WTC11 (cell line): ENCODE data around the gene FXN. TPM values are rescaled to one million over a fixed set of nuclear protein-coding genes. Genes with fewer than 3 reads are reported as not detected.
"Not testable (repeated sequence)": the region's sequence is repeated elsewhere in the genome, so short reads cannot be mapped to it uniquely, and the experiment has no call there.

Source experiments
- ATAC-seq: fragments of 200-7000 bp; cut with Tn5 transposase; 2 replicates; pipeline ENCODE4 v1.10.0; 2021; ENCODE audit warnings: mild to moderate bottlenecking, moderate library complexity
- CTCF ChIA-PET: fragments of 300-600 bp; sonication (Branson Sonifier 250); formaldehyde crosslinking; loops from one replicate; lab custom pipeline; 2021; ENCODE audit warnings: antibody characterized with exemption; lab: Charles Lee
- POLR2A ChIA-PET: fragments of 350-600 bp; sonication (Branson Sonifier 250); formaldehyde crosslinking; loops from one replicate; lab custom pipeline; 2021; ENCODE audit warnings: antibody characterized with exemption; lab: Charles Lee
- DNase-seq: peaks from one replicate; pipeline ENCODE4 v3.0.0; 2021; ENCODE audit warnings: low spot score
- H3K27ac Mint-ChIP-seq: 2 replicates; pipeline ENCODE4 v1.8.0; 2021; ENCODE audit warnings: mixed read lengths
- H3K27me3 Mint-ChIP-seq: 2 replicates; pipeline ENCODE4 v1.8.0; 2021; ENCODE audit warnings: low read depth, mild to moderate bottlenecking, moderate library complexity, mixed read lengths
- H3K36me3 Mint-ChIP-seq: 2 replicates; pipeline ENCODE4 v1.8.0; 2021; ENCODE audit warnings: mixed read lengths
- H3K4me1 Mint-ChIP-seq: 2 replicates; pipeline ENCODE4 v1.8.0; 2022; ENCODE audit warnings: mixed read lengths
- H3K4me3 Mint-ChIP-seq: 2 replicates; pipeline ENCODE4 v1.8.0; 2021; ENCODE audit warnings: mild to moderate bottlenecking, moderate library complexity, mixed read lengths
- H3K9me3 Mint-ChIP-seq: 2 replicates; pipeline ENCODE4 v1.8.0; 2021; ENCODE audit warnings: mixed read lengths
- ARID4B ChIP-seq: sonication (generic); formaldehyde crosslinking; IDR thresholded peaks from 2 replicates; pipeline ENCODE4 v1.8.0; 2023; ENCODE audit warnings: missing genetic modification reagents, mild to moderate bottlenecking, borderline replicate concordance
- CBFB ChIP-seq: sonication (generic); formaldehyde crosslinking; IDR thresholded peaks from 2 replicates; pipeline ENCODE4 v1.8.1; 2022; ENCODE audit warnings: mild to moderate bottlenecking, low read depth, missing genetic modification reagents
- ESRRA ChIP-seq: sonication (generic); formaldehyde crosslinking; IDR thresholded peaks from 2 replicates; pipeline ENCODE4 v1.8.1; 2022; ENCODE audit warnings: mild to moderate bottlenecking, missing genetic modification reagents, borderline replicate concordance
- ETV6 ChIP-seq: sonication (generic); formaldehyde crosslinking; IDR thresholded peaks from 2 replicates; pipeline ENCODE4 v1.8.1; 2022; ENCODE audit warnings: mild to moderate bottlenecking, missing genetic modification reagents
- FOXJ3 ChIP-seq: sonication (generic); formaldehyde crosslinking; IDR thresholded peaks from 2 replicates; pipeline ENCODE4 v1.9.0; 2021; ENCODE audit warnings: missing genetic modification reagents, mild to moderate bottlenecking, borderline replicate concordance
- FOXK1 ChIP-seq: sonication (generic); formaldehyde crosslinking; IDR thresholded peaks from 2 replicates; pipeline ENCODE4 v1.8.0; 2022; ENCODE audit warnings: mild to moderate bottlenecking, moderate library complexity, missing genetic modification reagents
- FOXP4 ChIP-seq: sonication (generic); formaldehyde crosslinking; IDR thresholded peaks from 2 replicates; pipeline ENCODE4 v1.8.0; 2022; ENCODE audit warnings: mild to moderate bottlenecking, missing genetic modification reagents
- MAX ChIP-seq: sonication (generic); formaldehyde crosslinking; IDR thresholded peaks from 2 replicates; pipeline ENCODE4 v1.8.0; 2022; ENCODE audit warnings: mild to moderate bottlenecking, missing genetic modification reagents
- NR1H2 ChIP-seq: sonication (generic); formaldehyde crosslinking; IDR thresholded peaks from 2 replicates; pipeline ENCODE4 v1.9.0; 2021; ENCODE audit warnings: mild to moderate bottlenecking, moderate library complexity, missing genetic modification reagents
- NR3C1 ChIP-seq: sonication (generic); formaldehyde crosslinking; conservative IDR thresholded peaks from 2 replicates; pipeline ENCODE4 v1.8.1; 2023; ENCODE audit warnings: low read depth, mild to moderate bottlenecking, missing genetic modification reagents
- RELA ChIP-seq: sonication (generic); formaldehyde crosslinking; IDR thresholded peaks from 2 replicates; pipeline ENCODE4 v1.8.1; 2022; ENCODE audit warnings: missing genetic modification reagents, mild to moderate bottlenecking, borderline replicate concordance
- RORB ChIP-seq: fragments of 250-450 bp; sonication (Bioruptor Pico); IDR thresholded peaks from 2 replicates; pipeline ENCODE4 v1.9.0; 2021; ENCODE audit warnings: mild to moderate bottlenecking
- ZNF263 ChIP-seq: sonication (generic); formaldehyde crosslinking; IDR thresholded peaks from 2 replicates; pipeline ENCODE4 v1.8.1; 2022; ENCODE audit warnings: low read depth, mild to moderate bottlenecking, moderate library complexity, missing genetic modification reagents
- ZNF416 ChIP-seq: fragments of 250-450 bp; sonication (Bioruptor Pico); IDR thresholded peaks from 2 replicates; pipeline ENCODE4 v1.9.0; 2021; ENCODE audit warnings: mild to moderate bottlenecking, inconsistent platforms
- total RNA-seq: library from RNA; stranded (reverse); gene quantifications from 3 replicates; pipeline ENCODE4 v1.2.3, GENCODE V29; 2021
- TF ChIP-seq, protein P1 (sequence below): sonication (generic); formaldehyde crosslinking; IDR thresholded peaks from 2 replicates; pipeline ENCODE4 v1.8.0; 2022; ENCODE audit warnings: mild to moderate bottlenecking, missing genetic modification reagents
- TF ChIP-seq, protein P2 (sequence below): sonication (generic); formaldehyde crosslinking; IDR thresholded peaks from 2 replicates; pipeline ENCODE4 v1.8.1; 2023; ENCODE audit warnings: mild to moderate bottlenecking, missing genetic modification reagents, moderate library complexity

FXN gene
- total RNA-seq, 1 experiment from 2014 or later, result 30.6 TPM

DNA sequence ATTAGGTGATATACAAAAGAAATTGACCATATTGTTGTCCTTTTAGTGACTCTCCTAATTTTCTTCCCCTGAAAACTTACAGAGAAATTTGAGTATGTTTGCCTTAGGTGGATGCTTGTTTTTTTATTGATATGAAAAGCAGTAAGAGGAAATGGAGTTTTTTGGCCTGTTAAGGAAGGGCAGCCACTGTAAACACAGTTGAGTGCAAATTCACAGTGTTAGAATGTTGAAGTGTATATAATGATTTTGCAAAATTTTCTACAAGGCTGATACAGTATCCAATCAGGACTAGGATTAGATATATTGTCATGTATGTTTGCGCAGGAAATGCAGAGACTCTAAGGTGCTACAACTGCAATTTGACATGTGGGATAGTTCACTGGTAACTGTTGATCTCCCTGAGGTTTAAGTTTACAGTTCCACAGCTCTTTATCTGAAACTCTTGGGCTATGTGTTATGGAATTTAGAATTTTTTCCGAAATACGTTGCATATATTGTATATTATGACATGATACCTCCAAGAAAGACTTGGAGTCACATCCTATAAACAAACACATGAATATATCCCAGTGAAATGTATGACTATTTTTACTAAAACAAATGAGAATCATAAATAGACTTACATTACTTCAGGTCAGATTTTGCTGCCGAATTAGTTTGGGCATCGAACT is 62.5 kb downstream of the FXN start:
- Mint-ChIP-seq H3K27ac (peak overlapping the region; percentile 37; the same call in 1 of the 2 replicates), H3K9me3 (0 out of 2 replicates have a peak, but pooled peaks cover 5% of the 10 kb centered on the region), H3K4me1 (peaks cover 10% of the 10 kb centered on the region), H3K27me3 (no peaks in the 10 kb centered on the region), H3K36me3 (0 out of 2 replicates have a peak, but pooled peaks cover 2% of the 10 kb centered on the region), H3K4me3 (no peak overlapping the region)
- DNase-seq (no peak), ATAC-seq (no peak)
- no peak for TF ChIP-seq FOXJ3
- no peak for TF ChIP-seq NR3C1 (CRISPR knock-in tag)
- TF ChIP-seq CBFB (CRISPR knock-in tag), result no peak
- no peak for TF ChIP-seq NR1H2 (CRISPR knock-in tag)
- TF ChIP-seq RORB (CRISPR knock-in tag), result no peak
- TF ChIP-seq ETV6 (CRISPR knock-in tag), result no peak
- POLR2A ChIA-PET, result no interaction called here
- CTCF ChIA-PET, result no interaction called here

- H3K4me3 Mint-ChIP-seq, result not testable (repeated sequence)
Measured at GRCh38 chr9:69103348-69103996, 67.9 kb downstream of the FXN start.

GRCh38 chr9:69104830-69105527 is 69.4 kb downstream of the FXN start:
- peak overlapping the region; percentile 74 for H3K27ac Mint-ChIP-seq
- ChIA-PET CTCF (interaction anchor here (1.0 to 1.3 kb wide), 4 partner anchors 15 to 88 kb away, joined by 3 to 6 read pairs (median 5); partner anchors contain the start of gene FXN), POLR2A (interaction anchor here (1.0 to 2.0 kb wide), 3 partner anchors 15 to 23 kb away, joined by 3 to 8 read pairs (median 5); no protein-coding TSS in a partner anchor)
- ATAC-seq (peak; percentile 100), DNase-seq (peak; percentile 74)
- 0 out of 2 replicates have a peak, but pooled peaks cover 2% of the 10 kb centered on the region for H3K36me3 Mint-ChIP-seq
- no peaks in the 10 kb centered on the region for H3K9me3 Mint-ChIP-seq
- H3K27me3 Mint-ChIP-seq, result no peaks in the 10 kb centered on the region
- TF ChIP-seq, protein P1, sequence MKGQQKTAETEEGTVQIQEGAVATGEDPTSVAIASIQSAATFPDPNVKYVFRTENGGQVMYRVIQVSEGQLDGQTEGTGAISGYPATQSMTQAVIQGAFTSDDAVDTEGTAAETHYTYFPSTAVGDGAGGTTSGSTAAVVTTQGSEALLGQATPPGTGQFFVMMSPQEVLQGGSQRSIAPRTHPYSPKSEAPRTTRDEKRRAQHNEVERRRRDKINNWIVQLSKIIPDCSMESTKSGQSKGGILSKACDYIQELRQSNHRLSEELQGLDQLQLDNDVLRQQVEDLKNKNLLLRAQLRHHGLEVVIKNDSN, result peak; percentile 82
- TF ChIP-seq FOXK1 (CRISPR knock-in tag) (peak; percentile 77; the same call in 1 of the 2 replicates), ZNF263 (CRISPR knock-in tag) (no peak), FOXJ3 (no peak), ZNF416 (CRISPR knock-in tag) (no peak), RELA (CRISPR knock-in tag) (no peak), ESRRA (CRISPR knock-in tag) (0 out of 2 replicates have a peak, but pooled peaks have one; percentile 32)
- TF ChIP-seq, protein P2, sequence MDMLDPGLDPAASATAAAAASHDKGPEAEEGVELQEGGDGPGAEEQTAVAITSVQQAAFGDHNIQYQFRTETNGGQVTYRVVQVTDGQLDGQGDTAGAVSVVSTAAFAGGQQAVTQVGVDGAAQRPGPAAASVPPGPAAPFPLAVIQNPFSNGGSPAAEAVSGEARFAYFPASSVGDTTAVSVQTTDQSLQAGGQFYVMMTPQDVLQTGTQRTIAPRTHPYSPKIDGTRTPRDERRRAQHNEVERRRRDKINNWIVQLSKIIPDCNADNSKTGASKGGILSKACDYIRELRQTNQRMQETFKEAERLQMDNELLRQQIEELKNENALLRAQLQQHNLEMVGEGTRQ (CRISPR knock-in tag), result peak; percentile 90
- H3K4me3 Mint-ChIP-seq, result no peak overlapping the region
- peaks cover 22% of the 10 kb centered on the region for H3K4me1 Mint-ChIP-seq

More at GRCh38 chr9:69103348-69103996, 67.9 kb downstream of the FXN start:
- CTCF ChIA-PET, result interaction anchor here (0.7 kb wide), 1 partner anchor 120 kb away, joined by 3 read pairs; no protein-coding TSS in a partner anchor
- ATAC-seq, H3K9me3 Mint-ChIP-seq, DNase-seq, POLR2A ChIA-PET, H3K27me3 Mint-ChIP-seq, H3K27ac Mint-ChIP-seq, H3K36me3 Mint-ChIP-seq: not testable (repeated sequence)
- peaks cover 25% of the 10 kb centered on the region for H3K4me1 Mint-ChIP-seq

DNA sequence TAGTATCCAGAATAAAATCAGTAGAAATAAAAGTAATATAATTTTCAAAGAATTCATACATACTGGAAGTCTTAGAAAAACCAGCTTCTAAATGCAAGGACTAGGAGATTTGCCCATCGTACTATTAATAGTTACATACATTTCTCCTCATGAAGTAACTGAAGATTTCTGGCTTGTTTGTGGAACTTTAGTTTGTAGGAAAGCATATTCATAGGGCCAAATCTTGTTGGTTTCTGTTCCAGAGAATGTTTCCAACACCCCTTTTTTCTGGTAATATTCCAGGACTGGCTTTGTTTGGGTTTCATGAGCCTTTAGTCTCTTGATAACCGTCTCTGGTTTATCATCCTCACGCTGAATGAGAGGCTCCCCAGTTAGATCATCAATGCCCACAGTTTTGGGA is 72.2 kb downstream of the FXN start:
- Mint-ChIP-seq H3K27ac (no peak overlapping the region), H3K36me3 (0 out of 2 replicates have a peak, but pooled peaks cover 5% of the 10 kb centered on the region), H3K4me1 (peaks cover 22% of the 10 kb centered on the region), H3K4me3 (no peak overlapping the region), H3K27me3 (no peaks in the 10 kb centered on the region), H3K9me3 (no peaks in the 10 kb centered on the region)
- ChIA-PET CTCF (no interaction called here), POLR2A (no interaction called here)
- no peak for ATAC-seq
- DNase-seq, result no peak
- no peak for TF ChIP-seq RORB (CRISPR knock-in tag)
- no peak for TF ChIP-seq MAX (CRISPR knock-in tag)
- TF ChIP-seq ARID4B, result no peak
- no peak for TF ChIP-seq FOXP4 (CRISPR knock-in tag)
